A673 (cell line): ENCODE measurements around the gene PAEP. TPM values are rescaled to one million over a fixed set of nuclear protein-coding genes. Genes with fewer than 3 reads are reported as not detected.

Source experiments
- BruUV-seq: library from RNA; stranded (reverse); fragments of 400-500 nt; replicated peaks from 2 replicates; lab custom pipeline; 2021; lab: Mats Ljungman, UMichigan
- CTCF ChIA-PET: fragments of 300-600 bp; sonication (Branson Sonifier 250); formaldehyde crosslinking; loops from one replicate; lab custom pipeline; 2022; ENCODE audit warnings: antibody characterized with exemption; lab: Charles Lee
- POLR2A ChIA-PET: fragments of 300-600 bp; sonication (Branson Sonifier 250); formaldehyde crosslinking; loops from one replicate; lab custom pipeline; 2022; ENCODE audit warnings: antibody characterized with exemption; ENCODE audit not compliant: low non-redundant PET; lab: Charles Lee
- DNase-seq: peaks from one replicate; pipeline ENCODE4 v3.0.0-alpha.2; 2015; ENCODE audit warnings: low spot score
- H3K27ac ChIP-seq: fragments of 200-600 bp; sonication (generic); 2 replicates; pipeline ENCODE4 v1.5.1; 2016; ENCODE audit warnings: mixed run types, low read depth, mild to moderate bottlenecking, mixed read lengths, antibody characterized with exemption, low read length; ENCODE audit not compliant: poor library complexity, severe bottlenecking
- H3K27me3 ChIP-seq: fragments of 200-600 bp; sonication (generic); replicated peaks from 2 replicates; pipeline ENCODE4 v1.6.1; 2017; ENCODE audit warnings: mixed run types, low read depth, mild to moderate bottlenecking, mixed read lengths, antibody characterized with exemption, low read length; ENCODE audit not compliant: insufficient read depth, poor library complexity
- H3K36me3 ChIP-seq: fragments of 200-600 bp; sonication (generic); 2 replicates; pipeline ENCODE4 v1.6.1; 2016; ENCODE audit warnings: mixed run types, mild to moderate bottlenecking, mixed read lengths, antibody characterized with exemption, low read length; ENCODE audit not compliant: insufficient read depth, poor library complexity, severe bottlenecking
- H3K4me1 ChIP-seq: fragments of 200-600 bp; sonication (generic); 2 replicates; pipeline ENCODE4 v1.6.1; 2017; ENCODE audit warnings: mixed run types, mild to moderate bottlenecking, mixed read lengths, antibody characterized with exemption, low read length; ENCODE audit not compliant: insufficient read depth, poor library complexity, severe bottlenecking
- H3K4me3 ChIP-seq: fragments of 200-600 bp; sonication (generic); 2 replicates; pipeline ENCODE4 v1.5.1; 2016; ENCODE audit warnings: low read depth, mixed run types, mild to moderate bottlenecking, mixed read lengths, low read length; ENCODE audit not compliant: poor library complexity, severe bottlenecking
- H3K9me3 ChIP-seq: fragments of 200-600 bp; sonication (generic); 2 replicates; pipeline ENCODE4 v1.6.1; 2016; ENCODE audit warnings: mixed run types, low read depth, mild to moderate bottlenecking, mixed read lengths, antibody characterized with exemption, low read length; ENCODE audit not compliant: poor library complexity, severe bottlenecking
- EZH2 ChIP-seq: fragments of 200-600 bp; sonication (generic); IDR thresholded peaks from 2 replicates; pipeline ENCODE4 v1.6.1; 2017; ENCODE audit warnings: borderline replicate concordance, low read depth, mild to moderate bottlenecking, mixed read lengths, antibody characterized with exemption, low read length; ENCODE audit not compliant: poor library complexity, severe bottlenecking
- intact Hi-C: fragments of 100-400 bp; cut with micrococcal nuclease; formaldehyde crosslinking; loops from one replicate; pipeline ENCODE4 v1.10.0; 2022; ENCODE audit not compliant: unreplicated experiment
- total RNA-seq: library from RNA; stranded (reverse); gene quantifications from 2 replicates; pipeline ENCODE4 v1.2.3, GENCODE V29; 2021
- TF ChIP-seq, protein P1 (sequence below): fragments of 300-800, 200-600 bp; sonication (generic); conservative IDR thresholded peaks from 2 replicates; pipeline ENCODE4 v1.5.1; 2017; ENCODE audit warnings: low read depth, mild to moderate bottlenecking, antibody characterized with exemption, low read length, moderate library complexity, mixed read lengths

Gene PAEP
- total RNA-seq, 1 experiment from 2014 or later = not detected

GRCh38 chr9:135515083-135515951, 46.2 kb upstream of the PAEP start:
- Histone ChIP-seq H3K27me3 (no peaks in the 10 kb centered on the region), H3K27ac (no peak overlapping the region), H3K4me3 (no peak overlapping the region), H3K9me3 (no peaks in the 10 kb centered on the region), H3K4me1 (no peaks in the 10 kb centered on the region), H3K36me3 (no peaks in the 10 kb centered on the region)
- TF ChIP-seq, protein P1, sequence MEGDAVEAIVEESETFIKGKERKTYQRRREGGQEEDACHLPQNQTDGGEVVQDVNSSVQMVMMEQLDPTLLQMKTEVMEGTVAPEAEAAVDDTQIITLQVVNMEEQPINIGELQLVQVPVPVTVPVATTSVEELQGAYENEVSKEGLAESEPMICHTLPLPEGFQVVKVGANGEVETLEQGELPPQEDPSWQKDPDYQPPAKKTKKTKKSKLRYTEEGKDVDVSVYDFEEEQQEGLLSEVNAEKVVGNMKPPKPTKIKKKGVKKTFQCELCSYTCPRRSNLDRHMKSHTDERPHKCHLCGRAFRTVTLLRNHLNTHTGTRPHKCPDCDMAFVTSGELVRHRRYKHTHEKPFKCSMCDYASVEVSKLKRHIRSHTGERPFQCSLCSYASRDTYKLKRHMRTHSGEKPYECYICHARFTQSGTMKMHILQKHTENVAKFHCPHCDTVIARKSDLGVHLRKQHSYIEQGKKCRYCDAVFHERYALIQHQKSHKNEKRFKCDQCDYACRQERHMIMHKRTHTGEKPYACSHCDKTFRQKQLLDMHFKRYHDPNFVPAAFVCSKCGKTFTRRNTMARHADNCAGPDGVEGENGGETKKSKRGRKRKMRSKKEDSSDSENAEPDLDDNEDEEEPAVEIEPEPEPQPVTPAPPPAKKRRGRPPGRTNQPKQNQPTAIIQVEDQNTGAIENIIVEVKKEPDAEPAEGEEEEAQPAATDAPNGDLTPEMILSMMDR = no peak
- no peak for TF ChIP-seq EZH2
- POLR2A ChIA-PET = no interaction called here
- no peak for DNase-seq
- CTCF ChIA-PET = no interaction called here
- BruUV-seq = no TSS peak
- intact Hi-C loops = no loop called here

GRCh38 chr9:135516132-135516860, 45.3 kb upstream of the PAEP start:
- intact Hi-C loops = no loop called here
- no TSS peak for BruUV-seq
- TF ChIP-seq, protein P1 = no peak
- TF ChIP-seq EZH2 = no peak
- Histone ChIP-seq H3K36me3 (no peaks in the 10 kb centered on the region), H3K9me3 (no peaks in the 10 kb centered on the region), H3K4me3 (no peak overlapping the region), H3K27me3 (no peaks in the 10 kb centered on the region), H3K4me1 (no peaks in the 10 kb centered on the region), H3K27ac (no peak overlapping the region)
- POLR2A ChIA-PET = no interaction called here
- CTCF ChIA-PET = no interaction called here
- peak; percentile 25 for DNase-seq

DNA sequence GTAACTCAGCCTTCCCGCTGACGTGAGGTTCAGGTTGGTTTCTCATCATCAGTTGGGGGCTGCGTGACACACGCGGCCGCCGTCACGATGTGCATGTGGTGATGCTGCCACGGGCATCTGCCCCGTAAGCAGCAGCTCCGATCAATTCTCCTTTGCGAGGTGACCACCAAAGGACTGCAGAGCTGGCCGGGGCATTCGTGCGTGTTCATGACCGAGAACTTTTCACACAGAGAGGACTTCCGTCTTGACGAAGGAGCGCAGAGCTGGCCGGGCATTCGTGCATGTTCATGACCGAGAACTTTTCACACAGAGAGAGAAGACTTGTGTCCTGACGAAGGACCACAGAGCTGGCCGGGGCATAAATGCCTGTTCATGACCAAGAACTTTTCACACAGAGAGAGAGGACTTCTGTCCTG, 44.1 kb upstream of the PAEP start:
- H3K4me1 ChIP-seq = no peaks in the 10 kb centered on the region
- H3K4me3 ChIP-seq = no peak overlapping the region
- no peaks in the 10 kb centered on the region for H3K9me3 ChIP-seq
- DNase-seq = no peak
- no peak overlapping the region for H3K27ac ChIP-seq
- H3K36me3 ChIP-seq = no peaks in the 10 kb centered on the region
- BruUV-seq = no TSS peak
- POLR2A ChIA-PET = no interaction called here
- TF ChIP-seq, protein P1 = no peak
- TF ChIP-seq EZH2 = no peak
- intact Hi-C loops = no loop called here
- no peaks in the 10 kb centered on the region for H3K27me3 ChIP-seq
- CTCF ChIA-PET = no interaction called here
